Activated T-helper 1 cell treated with anti-CD3 and anti-CD28 coated beads, Interleukin-2, amount 50 U/mL, for 16 hours (primary cell): ENCODE results near the gene OCRL.

Experiments
- DNase-seq, 2 donors: peaks; one replicate each; pipeline ENCODE4 v3.0.0-alpha.2; 2020; ENCODE audit warnings: low read depth in 1 of 2, low spot score in 1 of 2

Gene OCRL

GRCh38 chrX:129631849-129632248 lies 91.8 kb downstream of the OCRL start:
- DNase-seq: no peak

GRCh38 chrX:129632443-129632842 lies 92.4 kb downstream of the OCRL start:
- DNase-seq: no peak

GRCh38 chrX:129634541-129634940 lies 94.5 kb downstream of the OCRL start:
- no peak for DNase-seq

- no peak for DNase-seq
These were observed 96.2 kb downstream of the OCRL start for GRCh38 chrX:129636175-129636681.

GRCh38 chrX:129637217-129638109 lies 97.4 kb downstream of the OCRL start:
- DNase-seq: peak; percentile 61 to 64

GRCh38 chrX:129638917-129639316 lies 98.9 kb downstream of the OCRL start:
- no peak for DNase-seq

GRCh38 chrX:129640737-129641136 lies 100.7 kb downstream of the OCRL start:
- no peak for DNase-seq

- no peak for DNase-seq
These were observed 101.4 kb downstream of the OCRL start for GRCh38 chrX:129641469-129641868.

GRCh38 chrX:129641941-129642340 lies 101.9 kb downstream of the OCRL start:
- no peak for DNase-seq
